Glomerular visceral epithelial cell (primary cell): ENCODE data around the gene ARHGAP10.

Source experiments
- DNase-seq: peaks from one replicate; pipeline ENCODE4 v3.0.0-alpha.2; 2016; ENCODE audit errors: extremely low spot score

Gene ARHGAP10

GRCh38 chr4:147948336-147948735, 216.4 kb downstream of the ARHGAP10 start:
- DNase-seq: no peak

- DNase-seq: no peak
Observed at GRCh38 chr4:147950261-147950660, 218.4 kb downstream of the ARHGAP10 start.

- no peak for DNase-seq
Observed at GRCh38 chr4:147950841-147951240, 219.0 kb downstream of the ARHGAP10 start.

- DNase-seq: no peak
Observed at GRCh38 chr4:147954850-147955249, 223.0 kb downstream of the ARHGAP10 start.

- no peak for DNase-seq
Observed at GRCh38 chr4:147955827-147956558, 224.1 kb downstream of the ARHGAP10 start.

- DNase-seq: no peak
Observed at GRCh38 chr4:147957446-147957845, 225.6 kb downstream of the ARHGAP10 start.

- DNase-seq: no peak
Observed at GRCh38 chr4:147958057-147958456, 226.2 kb downstream of the ARHGAP10 start.

GRCh38 chr4:147958489-147959065, 226.7 kb downstream of the ARHGAP10 start:
- DNase-seq: no peak

GRCh38 chr4:147960971-147961370, 229.1 kb downstream of the ARHGAP10 start:
- DNase-seq: no peak

- DNase-seq: no peak
Observed at GRCh38 chr4:147963839-147964238, 232.0 kb downstream of the ARHGAP10 start.

- DNase-seq: no peak
Observed at GRCh38 chr4:147964266-147964880, 232.5 kb downstream of the ARHGAP10 start.

- no peak for DNase-seq
Observed at GRCh38 chr4:147965056-147965455, 233.2 kb downstream of the ARHGAP10 start.

GRCh38 chr4:147965873-147966272, 234.0 kb downstream of the ARHGAP10 start:
- DNase-seq: no peak

GRCh38 chr4:147968641-147969040, 236.8 kb downstream of the ARHGAP10 start:
- no peak for DNase-seq

GRCh38 chr4:147969573-147970385, 237.9 kb downstream of the ARHGAP10 start:
- DNase-seq: no peak

- DNase-seq: no peak
Observed at GRCh38 chr4:147971116-147971515, 239.2 kb downstream of the ARHGAP10 start.

GRCh38 chr4:147975325-147975724, 243.4 kb downstream of the ARHGAP10 start:
- DNase-seq: no peak

GRCh38 chr4:147975933-147976928, 244.3 kb downstream of the ARHGAP10 start:
- peak; percentile 22 for DNase-seq

GRCh38 chr4:147980586-147980985, 248.7 kb downstream of the ARHGAP10 start:
- DNase-seq: no peak

GRCh38 chr4:147981305-147981704, 249.4 kb downstream of the ARHGAP10 start:
- peak; percentile 13 for DNase-seq
